Tongue (tissue), 2 donors: ENCODE measurements around the gene INS. TPM values are rescaled to one million over a fixed set of nuclear protein-coding genes. Genes with fewer than 3 reads are reported as not detected.
"Not testable (repeated sequence)": the region's sequence is repeated elsewhere in the genome, so short reads cannot be mapped to it uniquely, and the experiment has no call there.

Experiments
- DNase-seq: peaks from one replicate; pipeline ENCODE4 v3.0.0-alpha.2; 2015
- total RNA-seq: library from RNA; depleted of rRNA; stranded (reverse); fragments of >200 nt; gene quantifications from one replicate; pipeline ENCODE4 v1.2.3, GENCODE V29; 2014

Gene INS
- total RNA-seq, 1 donor from 2014 or later, result not detected

DNA sequence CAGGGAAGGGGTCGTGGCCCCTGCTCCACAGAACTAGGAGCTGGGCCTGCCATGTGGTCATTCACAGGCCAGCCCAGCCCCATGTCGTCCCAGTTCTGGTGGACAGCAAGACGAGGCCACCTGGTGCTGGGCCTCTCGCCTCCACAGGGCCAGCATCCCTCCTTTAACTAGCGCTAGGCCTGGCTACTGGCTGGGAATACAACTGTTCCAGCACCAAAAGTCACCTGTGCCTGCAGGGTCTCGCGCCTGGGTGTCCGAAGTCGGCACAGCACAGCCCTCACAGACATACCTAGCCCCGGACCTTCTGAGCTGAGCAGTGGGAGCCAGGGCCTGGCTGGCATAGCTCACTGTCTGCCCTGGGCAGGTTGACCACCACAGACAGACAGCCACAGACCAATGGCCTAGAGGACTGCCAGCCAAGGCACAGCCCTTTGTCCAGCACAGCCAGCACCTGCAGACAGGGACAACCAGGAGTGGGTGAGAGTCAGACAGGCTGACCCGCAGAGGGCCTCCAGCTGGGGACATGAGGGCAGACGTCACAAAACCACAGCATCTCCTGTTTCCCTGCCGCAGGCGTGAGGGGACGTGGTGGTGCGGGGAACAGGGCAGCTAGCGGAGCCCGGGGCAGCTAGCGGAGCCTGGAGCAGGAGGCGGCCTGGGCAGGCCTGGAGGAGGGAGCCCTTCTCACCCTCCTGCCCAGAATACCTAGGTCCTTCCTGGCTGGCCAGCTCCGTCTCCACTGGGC, 37.8 kb upstream of the INS start:
- no peak for DNase-seq

DNA sequence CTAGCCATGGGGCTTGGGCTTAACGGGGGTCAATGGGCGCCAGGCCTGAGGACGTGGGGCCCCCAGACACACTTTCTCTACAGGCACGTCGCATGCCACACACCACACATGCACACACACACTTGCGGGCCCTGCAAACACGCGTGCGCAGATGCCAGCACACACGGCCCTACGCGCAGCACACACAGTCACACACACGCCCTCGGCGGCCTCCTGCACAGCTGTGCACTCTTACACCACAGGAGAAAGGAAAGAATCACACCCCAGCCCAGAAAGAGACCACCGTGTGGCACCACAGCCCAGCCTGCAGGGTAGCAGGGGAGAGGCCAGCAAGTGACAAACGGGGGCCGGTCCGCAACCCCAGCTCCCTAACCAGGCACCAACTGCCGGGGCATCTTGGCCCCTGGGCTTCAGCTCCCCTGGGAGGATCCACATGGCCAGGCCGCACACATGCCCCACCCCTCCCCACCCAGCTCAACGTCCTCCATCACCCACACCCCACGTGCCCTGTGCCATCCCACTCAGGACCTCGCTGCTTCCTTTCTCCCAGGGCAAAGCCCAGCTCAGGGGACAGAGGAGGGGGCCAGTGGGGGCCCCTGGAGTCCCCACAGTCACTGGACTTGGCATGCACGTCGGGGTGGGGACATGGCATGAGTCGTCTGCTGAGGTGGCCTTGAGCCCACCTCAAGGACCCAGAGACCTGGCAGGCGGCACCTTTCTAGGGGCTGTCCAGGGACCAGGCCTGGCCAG, 36.9 kb upstream of the INS start:
- DNase-seq, result no peak

DNA sequence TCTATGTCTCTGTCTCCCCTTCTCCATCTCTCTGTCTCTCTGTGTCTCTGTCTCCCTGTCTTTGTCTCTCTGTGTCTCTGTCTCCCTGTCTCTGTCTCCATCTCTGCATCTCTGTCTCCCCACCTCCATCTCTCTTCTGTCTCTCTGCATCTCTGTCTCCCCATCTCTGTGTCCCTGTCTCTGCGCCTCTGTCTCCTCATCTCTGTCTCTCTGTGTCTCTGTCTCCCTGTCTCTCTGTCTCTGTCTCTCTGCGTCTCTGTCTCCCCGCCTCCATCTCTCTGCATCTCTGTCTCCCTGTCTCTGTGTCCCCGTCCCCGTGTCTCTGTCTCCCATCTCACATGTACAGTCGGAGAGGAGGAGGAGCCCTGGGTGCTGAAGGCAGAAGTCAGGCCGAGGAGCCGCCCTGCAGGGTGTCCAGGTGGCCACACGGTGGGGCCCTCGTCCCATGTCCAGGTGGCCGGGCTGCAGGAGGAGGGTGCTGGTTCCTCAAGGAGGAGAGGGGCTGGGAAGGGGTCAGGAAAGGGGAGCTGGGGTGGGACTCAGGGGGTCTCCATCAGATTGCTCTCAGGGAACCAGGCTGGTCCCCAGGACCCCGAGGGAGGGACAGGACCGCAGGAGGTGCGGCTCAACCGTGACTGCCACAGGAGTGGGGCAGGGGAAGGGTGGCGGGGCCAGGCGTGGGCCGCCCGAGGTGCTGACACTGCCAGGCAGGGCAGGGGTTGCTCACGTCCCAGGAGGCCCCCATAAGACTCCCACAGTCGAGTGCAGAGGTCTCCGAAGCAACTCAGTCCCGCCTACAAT, 36.2 kb upstream of the INS start:
- peak; percentile 85 for DNase-seq

DNA sequence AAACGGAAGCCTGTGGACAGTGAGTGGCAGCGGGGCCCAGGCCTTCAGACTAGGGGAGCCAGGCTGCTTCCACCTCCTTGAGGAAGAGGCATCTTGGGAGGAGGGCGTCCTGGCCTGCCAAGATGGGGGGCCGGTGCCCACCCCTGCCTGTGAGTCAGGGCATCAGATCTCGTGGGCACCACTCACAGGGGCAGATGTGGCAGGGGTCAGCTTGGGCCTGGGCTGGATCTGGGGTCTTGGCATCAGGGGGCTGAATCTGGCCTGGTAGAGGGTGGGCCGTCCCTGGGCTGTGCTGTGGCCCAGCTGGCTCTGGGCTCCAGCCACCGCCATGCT, 34.7 kb upstream of the INS start:
- no peak for DNase-seq

DNA sequence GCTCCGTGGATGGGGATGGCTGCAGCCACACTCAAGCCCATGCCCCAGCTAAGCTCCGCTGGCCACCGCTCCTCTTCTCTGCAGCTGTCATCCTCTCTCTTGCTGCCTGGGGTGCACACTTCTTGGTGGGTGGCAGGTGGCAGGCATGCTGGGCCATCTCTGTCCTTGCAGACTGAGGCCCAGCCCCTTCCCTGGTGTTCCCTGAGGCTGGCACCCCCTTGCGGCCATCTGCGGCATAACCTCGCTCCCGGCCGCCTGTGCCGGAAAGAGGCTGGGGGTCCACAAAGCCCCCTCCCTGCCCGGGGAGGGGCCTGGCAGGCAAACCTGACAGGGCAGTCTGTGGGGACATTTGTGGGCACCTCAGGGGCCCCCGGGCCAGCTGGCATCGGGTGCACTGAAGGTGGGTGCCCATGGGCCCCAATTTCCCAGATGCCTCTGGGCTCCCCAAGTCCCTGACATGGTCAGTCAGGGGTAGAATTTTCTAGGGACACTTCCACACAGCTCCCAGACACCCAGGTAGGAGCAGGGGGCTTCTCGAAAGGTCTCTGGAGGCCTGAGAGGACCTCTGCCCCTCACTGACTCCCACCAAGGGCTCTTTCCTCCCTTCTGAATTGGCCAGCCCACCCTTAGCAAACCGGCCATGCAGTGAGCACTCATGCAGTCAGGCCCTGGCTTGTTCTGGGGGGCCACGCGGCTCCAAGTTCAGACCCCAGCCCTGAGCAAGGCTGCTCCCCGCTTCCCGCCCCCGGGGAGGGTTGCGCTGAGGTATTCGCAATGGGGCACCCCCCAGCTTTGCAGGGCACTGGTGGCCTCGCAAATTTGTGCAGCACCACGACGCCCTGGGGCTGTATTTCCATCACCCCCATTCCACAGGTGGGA, 34.1 kb upstream of the INS start:
- DNase-seq, result peak; percentile 89

DNA sequence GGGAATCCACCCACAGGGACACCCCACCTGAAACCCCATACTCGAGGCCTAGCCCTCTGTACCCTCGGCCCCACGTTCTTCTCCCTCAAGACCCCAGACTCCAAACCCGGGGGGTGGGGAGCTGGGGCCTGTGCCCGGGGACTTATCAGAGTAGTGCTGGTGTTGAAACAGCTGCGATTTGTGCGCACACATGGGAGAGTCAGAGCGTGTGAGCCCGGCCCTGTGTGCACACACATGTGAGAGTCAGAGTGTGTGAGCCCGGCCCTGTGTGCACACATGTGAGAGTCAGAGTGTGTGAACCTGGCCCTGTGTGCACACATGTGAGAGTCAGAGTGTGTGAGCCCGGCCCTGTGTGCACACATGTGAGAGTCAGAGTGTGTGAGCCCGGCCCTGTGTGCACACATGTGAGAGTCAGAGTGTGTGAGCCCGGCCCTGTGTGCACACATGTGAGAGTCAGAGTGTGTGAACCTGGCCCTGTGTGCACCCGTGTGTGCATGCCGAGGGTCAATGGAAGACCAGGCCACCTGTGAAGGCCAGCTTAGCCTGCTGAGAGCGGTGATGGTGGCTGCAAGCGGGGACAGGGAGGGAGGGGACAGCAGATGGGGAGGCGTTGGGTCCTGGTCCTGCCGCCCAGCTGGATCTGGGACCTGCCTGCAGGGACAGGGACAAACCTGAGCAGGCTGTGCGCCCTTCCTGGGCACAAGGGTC, 33.0 kb upstream of the INS start:
- not testable (repeated sequence) for DNase-seq

DNA sequence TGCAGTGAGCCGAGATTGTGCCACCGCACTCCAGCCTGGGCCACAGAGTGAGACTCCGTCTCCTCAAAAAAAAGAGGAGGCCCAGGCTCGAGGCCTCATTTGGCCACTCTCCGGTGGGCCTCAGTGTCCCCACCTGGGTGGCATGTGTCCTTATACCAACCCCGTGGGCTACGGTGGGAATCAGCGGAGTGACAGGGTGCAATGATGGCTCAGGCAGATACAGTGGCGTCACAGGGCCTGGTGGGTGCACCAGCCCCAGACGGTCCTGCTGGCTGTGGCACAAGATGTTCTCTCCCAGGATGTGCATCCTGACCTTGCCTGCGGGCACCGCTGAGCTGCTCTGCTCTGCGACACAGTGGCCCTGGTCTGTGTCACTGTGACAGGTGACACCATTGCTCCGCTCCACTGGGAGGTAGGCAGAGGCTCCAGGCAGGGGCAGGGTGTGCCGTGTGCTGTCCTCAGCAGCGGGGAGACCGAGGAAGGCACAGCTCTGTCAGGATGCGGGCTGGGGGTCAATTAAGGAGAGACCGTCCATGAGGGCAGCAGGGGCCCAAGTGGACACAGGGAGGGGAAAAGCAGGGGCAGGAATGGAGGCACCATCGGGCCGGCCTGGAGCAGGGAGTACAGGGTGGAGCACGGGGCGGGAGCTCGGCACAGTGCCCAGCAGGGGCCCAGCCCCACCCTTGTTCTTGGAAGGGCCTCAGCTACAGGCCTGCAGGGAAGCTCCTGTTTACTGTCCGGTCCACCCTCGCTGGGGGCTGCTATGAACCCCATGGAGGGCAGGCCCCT, 32.3 kb upstream of the INS start:
- DNase-seq, result peak; percentile 48

DNA sequence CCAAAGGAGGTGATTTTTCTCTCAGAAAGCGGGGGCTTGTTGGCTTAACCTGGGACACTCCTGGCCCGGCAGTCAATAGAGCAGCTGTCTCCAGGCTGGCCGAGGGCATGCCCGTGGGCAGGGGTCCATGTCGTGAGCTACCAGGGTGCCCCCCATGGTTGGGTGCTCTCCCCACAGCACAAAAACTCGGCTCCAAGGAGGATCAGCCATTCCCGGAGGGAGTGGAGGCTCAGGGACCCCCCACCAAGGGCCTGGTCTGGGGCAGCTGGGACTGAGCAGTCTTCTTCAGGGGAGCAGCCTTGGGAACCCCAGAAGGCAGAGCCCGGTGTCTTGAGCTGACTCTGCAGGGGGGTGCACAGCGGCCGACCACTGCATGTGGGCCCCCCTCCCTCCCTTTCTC, 31.4 kb upstream of the INS start:
- DNase-seq, result no peak

DNA sequence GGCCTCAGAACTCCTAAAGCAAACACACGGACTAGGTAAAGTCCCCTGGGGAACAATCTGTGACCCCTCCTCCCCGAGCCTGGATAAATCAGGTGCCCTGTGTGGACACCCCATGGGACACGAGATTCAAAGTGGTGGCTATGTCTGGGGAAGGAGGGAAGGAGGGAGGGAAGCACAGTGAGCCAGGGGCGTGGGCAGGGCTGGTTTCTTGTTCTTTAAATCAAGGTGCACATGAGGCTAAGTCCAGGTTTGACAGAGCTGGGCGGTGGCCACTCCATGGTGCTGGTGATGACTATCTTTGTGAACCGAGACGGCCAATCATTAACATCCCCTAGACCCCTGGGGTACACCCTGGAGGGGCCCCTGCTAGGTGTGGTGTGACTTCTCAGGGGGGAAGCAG, 30.9 kb upstream of the INS start:
- no peak for DNase-seq

DNA sequence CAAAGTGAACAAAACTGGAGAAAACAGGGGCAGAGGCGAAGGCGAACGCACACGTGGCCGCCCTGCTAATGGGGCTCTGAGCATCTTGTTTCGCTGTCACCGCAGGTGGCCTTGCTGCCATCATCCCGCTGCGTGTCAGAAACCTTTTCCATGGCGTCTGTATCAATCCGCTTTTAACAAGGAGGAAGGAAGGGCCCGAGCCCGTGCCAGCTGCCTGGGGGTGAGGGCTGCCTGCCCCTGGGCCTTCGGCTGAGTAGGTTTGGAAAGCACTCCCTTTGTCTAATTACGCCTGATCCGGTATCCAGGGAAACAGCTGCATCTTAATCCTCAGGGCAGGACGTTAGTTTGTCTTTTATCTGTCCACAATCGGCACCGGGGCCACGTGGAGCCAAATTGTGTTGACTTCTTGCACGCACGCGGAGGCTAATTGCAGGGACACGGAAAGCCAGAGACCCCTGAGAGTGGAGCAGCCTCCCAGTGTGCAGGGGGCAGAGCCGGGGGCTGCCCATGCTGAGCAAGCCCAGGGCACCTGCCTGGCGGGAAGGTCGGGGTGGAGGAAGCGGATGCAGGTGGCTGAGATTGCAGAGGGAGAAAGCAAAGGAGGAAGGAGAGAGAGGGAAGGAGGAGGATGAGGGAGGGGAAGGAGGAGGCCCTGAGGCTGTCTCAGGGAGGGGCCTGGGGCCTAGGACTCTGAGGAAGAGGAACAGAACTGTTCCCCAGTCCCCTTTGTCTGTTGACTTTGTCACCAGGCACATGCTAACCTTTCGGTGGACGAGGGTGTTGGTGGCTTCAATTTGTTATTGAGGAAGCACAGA, 29.9 kb upstream of the INS start:
- peak; percentile 73 for DNase-seq

DNA sequence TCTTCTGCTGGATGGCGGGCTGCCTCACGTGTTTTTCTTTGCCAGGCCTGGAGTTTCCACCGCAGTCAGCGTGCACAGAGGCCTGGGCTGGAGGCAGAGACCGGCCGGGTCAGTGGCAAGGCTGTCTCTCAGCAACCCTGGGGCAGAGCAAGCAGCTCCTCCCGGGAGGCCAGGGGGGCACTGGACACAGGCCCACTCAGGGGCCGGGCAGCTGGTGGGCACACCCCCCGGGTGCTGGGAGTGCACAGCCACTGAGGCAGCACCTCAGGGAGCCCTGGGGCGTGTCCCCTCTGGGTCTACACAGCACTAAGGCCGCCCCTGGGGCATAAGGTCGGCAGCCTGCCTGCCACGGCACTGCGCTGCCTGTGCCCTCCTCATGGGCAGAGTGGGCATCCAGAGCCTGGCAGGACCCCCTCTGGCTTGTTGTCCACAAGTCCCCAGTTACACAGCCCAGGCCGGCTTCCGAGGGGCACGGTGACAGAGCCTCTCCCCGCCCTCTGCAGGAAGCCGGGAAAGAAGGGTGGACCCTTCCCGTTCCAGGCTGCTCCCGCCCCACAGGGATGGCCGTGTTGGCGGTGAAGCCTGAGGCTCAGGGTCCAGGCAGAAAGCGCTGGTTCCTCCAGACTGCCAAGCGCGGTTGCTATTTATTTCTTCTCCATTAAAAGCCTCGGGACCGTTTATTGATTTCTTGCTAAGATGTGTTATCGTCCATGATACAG, 29.1 kb upstream of the INS start:
- DNase-seq, result peak; percentile 29

DNA sequence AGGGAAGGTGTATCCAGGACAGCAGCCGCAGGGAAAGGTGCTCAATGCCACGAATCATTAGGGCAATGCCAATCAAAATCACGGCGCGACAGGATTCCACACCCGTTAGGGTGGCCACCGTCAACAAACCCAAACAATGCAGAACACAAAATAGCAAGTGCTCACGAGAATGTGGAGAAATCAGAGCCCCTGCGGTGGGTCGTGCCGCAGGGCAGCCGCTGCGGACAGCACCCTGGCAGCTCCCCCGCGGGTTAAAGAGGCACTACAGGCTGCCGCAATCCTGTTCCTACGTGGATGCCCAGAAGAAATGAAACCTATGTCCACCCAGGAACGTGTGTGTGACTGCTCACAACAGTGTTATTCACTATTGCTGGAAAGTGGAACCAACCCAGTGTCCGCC, 27.7 kb upstream of the INS start:
- DNase-seq, result no peak

DNA sequence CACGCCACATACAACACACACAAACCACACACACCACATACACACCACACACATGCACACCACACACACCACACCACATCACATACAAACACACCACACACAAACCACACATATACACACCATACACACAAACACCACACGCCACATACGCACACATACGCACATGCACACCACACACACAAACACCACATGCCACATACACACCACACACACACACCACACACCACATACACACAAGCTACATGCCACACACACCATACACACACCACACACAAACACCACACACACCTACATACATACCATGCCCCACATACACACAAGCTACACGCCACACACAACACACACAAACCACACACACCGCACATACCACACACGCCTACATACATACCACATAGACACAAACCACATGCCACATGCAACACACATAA, 26.3 kb upstream of the INS start:
- no peak for DNase-seq

DNA sequence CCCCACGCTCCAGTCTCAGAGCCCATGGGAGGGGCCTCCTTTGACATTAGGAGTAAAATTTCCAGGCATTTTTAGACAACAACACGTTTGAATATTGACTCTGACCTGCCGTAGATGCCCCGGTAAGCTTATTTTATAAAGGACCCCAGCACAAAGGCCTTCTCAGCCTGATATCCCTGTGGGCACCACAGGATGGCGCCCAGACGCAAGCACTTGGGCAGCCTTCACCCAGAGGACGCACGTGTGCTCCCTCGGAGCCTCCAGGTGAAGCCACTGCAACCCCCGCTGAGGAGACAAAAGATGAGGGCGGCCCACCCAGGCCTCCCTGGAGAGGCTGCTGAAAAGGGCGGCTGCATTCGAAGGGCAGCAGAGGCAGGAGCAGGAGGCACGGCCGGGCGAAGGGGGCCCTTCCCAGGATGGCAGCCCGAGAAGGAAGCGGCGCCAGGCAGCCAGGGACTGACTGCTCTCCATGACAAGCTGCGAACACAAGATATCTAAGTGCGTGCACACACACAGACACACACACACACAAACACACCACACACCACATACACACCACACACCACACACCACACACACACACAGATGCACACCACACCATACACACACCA, 25.8 kb upstream of the INS start:
- peak; percentile 63 for DNase-seq

DNA sequence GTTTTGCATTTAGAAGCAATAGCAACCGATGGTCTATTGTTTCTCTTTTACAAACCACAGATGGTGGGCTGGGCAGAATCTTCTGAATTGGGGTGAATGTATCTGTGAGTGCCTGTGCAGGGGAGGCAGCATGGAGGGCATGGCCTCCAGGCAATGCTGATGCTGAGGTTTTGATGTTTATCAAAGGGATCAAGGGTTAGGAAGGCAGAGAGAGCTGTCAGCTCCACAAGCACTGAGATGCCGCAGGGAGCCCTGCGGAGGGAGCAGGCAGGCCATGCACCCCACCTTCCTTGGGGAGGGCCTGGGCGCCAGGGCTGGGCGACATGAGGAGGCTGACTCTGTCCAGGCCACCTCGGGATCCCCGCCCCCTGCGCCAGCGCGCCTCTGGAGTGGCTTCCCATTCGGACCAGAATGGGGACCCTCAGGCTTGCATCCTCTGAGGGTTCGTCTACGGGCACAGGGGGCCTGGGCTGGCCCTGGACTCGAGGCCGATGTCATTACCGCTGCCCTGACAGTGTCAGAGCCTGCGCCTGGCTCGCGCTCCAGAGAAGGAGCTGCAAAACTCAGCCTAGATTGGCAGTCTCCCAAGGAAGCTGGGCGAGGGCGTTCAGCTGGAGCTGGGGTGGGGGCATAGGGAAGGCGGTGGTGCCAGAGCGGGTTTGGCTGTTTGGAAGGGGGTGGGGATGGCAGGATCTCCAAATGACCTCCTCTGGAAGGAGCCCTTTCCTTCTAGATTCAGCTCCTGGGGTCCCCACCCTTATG, 24.5 kb upstream of the INS start:
- peak; percentile 38 for DNase-seq

DNA sequence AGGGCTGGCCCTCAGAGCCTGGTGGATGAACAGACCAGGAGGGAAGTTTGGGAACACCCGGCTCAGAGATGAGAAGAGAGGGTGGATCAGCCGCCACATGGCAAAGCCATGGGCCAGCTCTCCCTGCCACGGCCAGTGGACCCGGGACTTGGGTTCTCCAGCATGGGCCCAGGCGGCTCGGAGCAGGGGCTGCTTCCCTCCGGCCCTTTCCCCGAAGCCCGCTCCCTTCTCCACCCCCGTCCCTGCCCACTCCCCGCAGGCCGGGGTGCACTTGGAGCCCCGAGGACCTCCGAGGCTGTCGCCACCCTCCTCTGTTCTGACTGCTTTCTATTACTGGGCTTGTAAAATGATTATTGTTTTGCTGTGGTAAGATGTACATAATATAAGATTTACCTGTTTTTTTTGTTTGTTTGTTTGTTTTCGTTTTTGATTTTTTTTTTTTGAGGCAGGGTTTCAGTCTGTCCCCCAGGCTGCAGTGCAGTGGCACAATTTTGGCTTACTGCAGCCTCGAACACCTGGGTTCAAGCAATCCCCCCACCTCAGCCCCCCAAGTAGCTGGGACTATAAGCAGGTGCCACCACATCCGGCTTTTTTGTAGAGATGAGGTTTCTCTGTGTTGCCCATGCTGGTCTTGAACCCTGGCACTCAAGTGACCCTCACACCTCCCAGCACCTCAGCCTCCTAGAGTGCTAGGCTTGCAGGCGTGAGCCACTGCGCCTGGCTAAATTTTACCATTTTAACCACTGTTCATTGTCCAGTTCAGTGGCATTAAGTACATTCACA, 21.9 kb upstream of the INS start:
- no peak for DNase-seq

DNA sequence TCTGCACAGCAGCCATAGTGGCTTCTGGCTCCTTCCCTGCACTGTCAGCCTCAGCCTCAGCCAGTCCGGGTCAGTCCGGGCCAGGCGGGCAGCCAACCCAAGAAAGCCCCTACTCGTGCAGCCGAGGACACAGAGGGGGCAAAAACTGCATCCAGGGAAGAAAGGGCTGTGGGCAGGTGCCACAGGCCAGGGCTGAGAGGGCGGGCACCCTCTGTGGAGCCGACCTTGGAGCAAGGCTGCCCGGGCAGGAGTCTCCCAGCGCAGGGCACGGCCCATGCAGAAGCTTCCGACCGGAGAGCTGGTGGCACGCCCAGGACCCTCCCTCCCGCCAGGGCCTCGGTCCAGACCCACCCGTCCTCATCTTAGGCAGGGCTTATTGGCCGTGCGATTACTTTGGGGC, 21.1 kb upstream of the INS start:
- DNase-seq, result no peak
